ENCODE results near the gene TSPAN2.
A peak's percentile ranks its signal among the peaks of the same experiment; 100 is the strongest.

The TSPAN2 gene

DNA sequence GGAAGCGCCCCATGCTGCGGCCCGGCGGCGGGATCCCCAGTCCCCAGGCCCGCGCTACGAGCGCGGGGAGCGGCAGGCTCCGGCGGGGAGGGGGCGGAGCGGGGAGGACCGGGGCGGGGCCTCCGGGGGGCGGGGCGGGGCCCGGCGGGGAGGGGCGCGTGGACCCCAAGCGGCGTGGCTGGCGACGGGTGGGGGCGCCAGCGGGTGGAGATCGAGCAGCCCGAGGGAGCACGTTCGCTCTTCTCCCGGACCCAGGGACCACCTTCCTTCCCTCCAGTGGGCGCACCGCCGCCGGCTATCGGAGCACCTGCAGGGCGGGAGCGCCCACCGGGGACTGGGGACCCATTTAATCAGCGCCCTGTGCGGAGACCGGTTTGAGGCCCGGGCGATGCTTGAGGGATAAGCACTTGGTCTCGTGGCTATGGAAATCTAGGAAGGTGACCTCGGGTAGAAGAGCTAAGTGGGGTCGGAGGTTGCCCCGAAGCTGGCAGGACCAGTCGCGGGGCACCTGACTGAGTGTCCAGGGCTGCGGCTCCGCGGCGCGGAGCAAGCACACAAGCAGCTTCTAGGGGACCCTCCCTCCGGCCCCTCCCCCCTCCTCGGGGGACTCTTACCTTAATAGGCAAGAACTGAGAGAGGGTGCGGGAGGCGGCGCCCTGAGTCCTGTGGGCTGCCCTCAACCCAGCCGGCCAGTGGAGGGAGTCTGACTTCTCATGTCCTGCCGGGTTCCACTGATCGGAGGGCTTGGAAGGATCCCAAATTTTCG, at the start of gene TSPAN2:
Gene TSPAN2 (minus strand): TSS at position 84 of the 766 bp plus-strand sequence. CDS start 71 bp downstream, at position 13.
- H3K4me3 ChIP-seq (replicated peaks; ENCODE audit: low read depth, low read length): peak within 1 kb of the TSS; percentile 42
- no peak for DNase-seq (ENCODE audit: low read depth)
- TF ChIP-seq CTCF (IDR thresholded peaks at IDR 0.05; ENCODE audit: low read length, missing control alignments): no peak

- H3K4me3 ChIP-seq (replicated peaks; ENCODE audit: low read depth, low read length): no peak overlapping the region
- DNase-seq (ENCODE audit: low read depth): peak; percentile 97
- peak; percentile 93 for TF ChIP-seq CTCF (IDR thresholded peaks at IDR 0.05; ENCODE audit: low read length, missing control alignments)
These were observed 49.7 kb upstream of the TSPAN2 start for GRCh38 chr1:115138973-115139372.

DNA sequence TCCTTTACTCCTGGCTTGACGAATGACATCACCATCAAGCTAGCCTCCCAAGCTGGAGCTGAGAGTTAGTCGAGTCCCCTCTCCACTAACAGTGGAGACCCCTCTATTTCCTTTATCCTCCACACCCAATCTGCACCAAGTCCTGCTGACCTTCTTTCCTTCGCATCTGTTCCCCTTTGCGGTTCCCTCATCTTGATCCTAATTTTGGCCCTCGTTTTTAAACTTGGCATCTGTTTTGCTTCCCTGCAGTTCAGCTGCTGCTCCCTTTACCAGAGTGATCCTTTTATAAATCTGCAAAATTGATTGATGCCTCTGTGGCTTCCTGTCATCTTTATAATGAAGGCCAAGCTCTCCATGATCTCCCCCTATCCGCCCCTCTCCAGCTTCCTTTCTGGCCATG, 49.0 kb upstream of the TSPAN2 start:
- no peak overlapping the region for H3K4me3 ChIP-seq (replicated peaks; ENCODE audit: low read depth, low read length)
- no peak for DNase-seq (ENCODE audit: low read depth)
- TF ChIP-seq CTCF (IDR thresholded peaks at IDR 0.05; ENCODE audit: low read length, missing control alignments): no peak

DNA sequence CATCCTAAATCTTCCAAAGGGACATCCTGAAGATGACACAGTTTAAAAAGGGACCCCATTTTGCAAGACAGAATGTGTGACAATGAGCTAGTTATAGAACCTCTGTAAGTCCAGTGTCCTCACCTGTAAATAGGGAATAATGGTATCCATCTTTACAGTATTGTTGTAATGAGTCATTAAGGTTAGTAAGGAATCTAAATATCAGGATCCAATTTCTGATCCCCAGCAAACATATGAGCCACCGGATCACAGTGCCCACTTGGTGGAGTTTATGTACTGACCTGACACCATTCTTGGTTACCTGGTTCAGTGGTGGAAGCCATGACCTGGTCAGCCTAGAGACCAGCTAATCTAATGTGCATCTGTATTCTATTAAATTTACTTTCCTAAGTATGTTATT, 47.9 kb upstream of the TSPAN2 start:
- no peak overlapping the region for H3K4me3 ChIP-seq (replicated peaks; ENCODE audit: low read depth, low read length)
- no peak for TF ChIP-seq CTCF (IDR thresholded peaks at IDR 0.05; ENCODE audit: low read length, missing control alignments)
- no peak for DNase-seq (ENCODE audit: low read depth)

DNA sequence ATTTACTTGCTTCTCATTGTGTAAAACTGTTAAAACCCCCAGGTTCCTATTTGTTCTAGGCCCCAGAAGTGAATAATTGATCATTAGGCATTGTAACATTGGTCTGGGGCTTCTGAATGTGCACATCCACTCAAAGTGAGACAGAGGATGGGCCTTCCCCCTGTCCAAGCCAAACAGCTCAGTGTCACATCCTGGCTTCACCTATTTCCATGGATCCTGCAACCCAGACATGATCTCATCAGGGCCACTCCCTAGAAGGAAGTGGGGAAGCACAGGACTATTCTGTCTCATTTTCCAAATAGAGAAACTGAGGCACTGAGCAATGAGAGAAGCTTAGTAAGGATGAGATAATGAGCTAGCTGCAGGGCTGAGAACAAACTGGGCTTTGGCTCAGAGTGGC, 47.4 kb upstream of the TSPAN2 start:
- no peak for TF ChIP-seq CTCF (IDR thresholded peaks at IDR 0.05; ENCODE audit: low read length, missing control alignments)
- DNase-seq (ENCODE audit: low read depth): no peak
- H3K4me3 ChIP-seq (replicated peaks; ENCODE audit: low read depth, low read length): no peak overlapping the region

- TF ChIP-seq CTCF (IDR thresholded peaks at IDR 0.05; ENCODE audit: low read length, missing control alignments): no peak
- H3K4me3 ChIP-seq (replicated peaks; ENCODE audit: low read depth, low read length): no peak overlapping the region
- DNase-seq (ENCODE audit: low read depth): no peak
These were observed 46.8 kb upstream of the TSPAN2 start for GRCh38 chr1:115136106-115136505.

DNA sequence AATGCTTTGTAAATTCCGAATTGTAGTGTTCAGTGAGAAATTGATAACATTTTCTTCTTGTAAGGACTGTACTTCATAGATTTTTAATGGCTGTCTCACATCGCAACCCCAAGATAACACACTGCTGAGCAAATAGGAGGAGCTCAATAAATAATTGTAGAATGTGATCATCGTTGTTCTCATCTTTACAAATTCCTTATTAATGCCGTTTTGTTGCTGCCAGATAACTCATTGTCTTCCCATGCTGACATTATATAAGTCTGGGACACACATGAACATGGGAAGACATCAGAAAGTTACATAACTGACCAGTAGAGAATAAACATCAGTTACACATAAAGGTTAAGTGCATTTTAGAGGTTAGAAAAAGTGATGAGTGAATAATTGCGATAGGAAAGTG, 46.4 kb upstream of the TSPAN2 start:
- no peak for TF ChIP-seq CTCF (IDR thresholded peaks at IDR 0.05; ENCODE audit: low read length, missing control alignments)
- no peak overlapping the region for H3K4me3 ChIP-seq (replicated peaks; ENCODE audit: low read depth, low read length)
- peak; percentile 31 for DNase-seq (ENCODE audit: low read depth)
